GM23338 (cell line): Measurements from ENCODE around the gene UGT1A1. TPM values are rescaled to one million over a fixed set of nuclear protein-coding genes. Genes with fewer than 3 reads are reported as not detected.

ENCODE experiments used
- ATAC-seq: fragments of 200-7000 bp; cut with Tn5 transposase; 3 replicates; pipeline ENCODE4 v1.9.1; 2020
- DNase-seq: peaks from one replicate; pipeline ENCODE4 v3.0.0-alpha.2; 2015; ENCODE audit warnings: low spot score
- H2AFZ ChIP-seq: fragments of 200-600 bp; sonication (generic); 2 replicates; pipeline ENCODE4 v1.8.0; 2016; ENCODE audit warnings: antibody characterized with exemption, mild to moderate bottlenecking, moderate library complexity
- H3F3A ChIP-seq: fragments of 200-600 bp; sonication (generic); replicated peaks from 2 replicates; pipeline ENCODE4 v1.8.0; 2017; ENCODE audit warnings: antibody characterized with exemption, mixed run types, low read depth
- H3K27ac ChIP-seq: fragments of 200-600 bp; sonication (generic); 2 replicates; pipeline ENCODE4 v1.6.1; 2016; ENCODE audit warnings: low read depth
- H3K27me3 ChIP-seq: fragments of 200-600 bp; sonication (generic); 2 replicates; pipeline ENCODE4 v1.8.0; 2016; ENCODE audit warnings: mild to moderate bottlenecking, mixed run types, moderate library complexity; ENCODE audit not compliant: insufficient read depth
- H3K36me3 ChIP-seq: fragments of 200-600 bp; sonication (generic); 2 replicates; pipeline ENCODE4 v1.8.0; 2016; ENCODE audit warnings: mild to moderate bottlenecking; ENCODE audit not compliant: insufficient read depth
- H3K4me1 ChIP-seq: fragments of 200-600 bp; sonication (generic); 2 replicates; pipeline ENCODE4 v1.8.0; 2016; ENCODE audit warnings: mild to moderate bottlenecking, moderate library complexity; ENCODE audit not compliant: insufficient read depth
- H3K4me2 ChIP-seq: fragments of 200-600 bp; sonication (generic); 2 replicates; pipeline ENCODE4 v1.7.1; 2017; ENCODE audit warnings: mixed run types
- H3K4me3 ChIP-seq: fragments of 200-600 bp; sonication (generic); 2 replicates; pipeline ENCODE4 v1.6.1; 2016; ENCODE audit warnings: mixed run types
- H3K79me2 ChIP-seq: fragments of 200-600 bp; sonication (generic); replicated peaks from 2 replicates; pipeline ENCODE4 v1.8.0; 2017; ENCODE audit warnings: mild to moderate bottlenecking; ENCODE audit not compliant: insufficient read depth
- H3K9me2 ChIP-seq: fragments of 200-600 bp; sonication (generic); 2 replicates; pipeline ENCODE4 v1.8.0; 2017; ENCODE audit not compliant: insufficient read depth
- H4K20me1 ChIP-seq: fragments of 200-600 bp; sonication (generic); replicated peaks from 2 replicates; pipeline ENCODE4 v1.8.0; 2017; ENCODE audit warnings: mild to moderate bottlenecking; ENCODE audit not compliant: insufficient read depth
- H3K27ac Mint-ChIP-seq: 2 replicates; pipeline ENCODE4 v1.8.0; 2020; ENCODE audit warnings: inconsistent platforms, mild to moderate bottlenecking, moderate library complexity, mixed read lengths
- H3K27me3 Mint-ChIP-seq: 3 replicates; pipeline ENCODE4 v1.8.0; 2022; ENCODE audit warnings: low read depth, mild to moderate bottlenecking, moderate library complexity, mixed read lengths, inconsistent platforms; ENCODE audit not compliant: insufficient read depth, poor library complexity
- H3K36me3 Mint-ChIP-seq: 3 replicates; pipeline ENCODE4 v1.8.0; 2021; ENCODE audit warnings: low read depth, mild to moderate bottlenecking, inconsistent platforms, moderate library complexity, mixed read lengths
- H3K4me1 Mint-ChIP-seq: 3 replicates; pipeline ENCODE4 v1.8.0; 2020; ENCODE audit warnings: mild to moderate bottlenecking, inconsistent platforms, mixed read lengths
- H3K4me3 Mint-ChIP-seq: 3 replicates; pipeline ENCODE4 v1.8.0; 2021; ENCODE audit warnings: moderate library complexity, mild to moderate bottlenecking, inconsistent platforms, mixed read lengths
- H3K9me3 Mint-ChIP-seq: 3 replicates; pipeline ENCODE4 v1.8.0; 2020; ENCODE audit warnings: moderate library complexity, mild to moderate bottlenecking, inconsistent platforms, mixed read lengths
- CREB1 ChIP-seq: fragments of 250-450 bp; sonication (Bioruptor Pico); IDR thresholded peaks from 2 replicates; pipeline ENCODE4 v1.5.0; 2020; ENCODE audit warnings: low read depth, mild to moderate bottlenecking, moderate library complexity
- CTCF ChIP-seq, 2 experiments: fragments of 200-600 bp in 1 of 2; sonication (generic) in 1 of 2; conservative IDR thresholded peaks; 2 replicates each; pipeline versions ENCODE4 v1.5.1 to v1.6.1; 2016 to 2017; ENCODE audit warnings: antibody characterized with exemption in 2 of 2, low read depth in 2 of 2, mild to moderate bottlenecking in 2 of 2, moderate library complexity in 1 of 2
- ETS1 ChIP-seq: IDR thresholded peaks from 2 replicates; pipeline ENCODE4 v1.6.1; 2016; ENCODE audit warnings: antibody characterized with exemption
- EZH2 ChIP-seq: fragments of 200-600 bp; sonication (generic); IDR thresholded peaks from one replicate; pipeline ENCODE4 v1.8.0; 2017; ENCODE audit warnings: antibody characterized with exemption, mild to moderate bottlenecking, low read depth; ENCODE audit not compliant: unreplicated experiment
- EZH2phosphoT487 ChIP-seq: fragments of 200-600 bp; sonication (generic); IDR thresholded peaks from one replicate; pipeline ENCODE4 v1.8.1; 2018; ENCODE audit warnings: antibody characterized with exemption; ENCODE audit not compliant: unreplicated experiment
- JUNB ChIP-seq: IDR thresholded peaks from one replicate; pipeline ENCODE4 v1.6.1; 2016; ENCODE audit warnings: antibody characterized with exemption; ENCODE audit not compliant: unreplicated experiment
- NANOG ChIP-seq: IDR thresholded peaks from 2 replicates; pipeline ENCODE4 v1.6.1; 2016; ENCODE audit warnings: antibody characterized with exemption, borderline replicate concordance
- POLR2AphosphoS5 ChIP-seq: IDR thresholded peaks from 2 replicates; pipeline ENCODE4 v1.6.1; 2016; ENCODE audit warnings: antibody characterized with exemption, low read depth
- STAT1 ChIP-seq: IDR thresholded peaks from one replicate; pipeline ENCODE4 v1.6.1; 2016; ENCODE audit warnings: antibody characterized with exemption; ENCODE audit not compliant: unreplicated experiment
- ZNF114 ChIP-seq: fragments of 250-450 bp; sonication (Bioruptor Pico); IDR thresholded peaks from 2 replicates; pipeline ENCODE4 v1.5.0; 2020; ENCODE audit warnings: mild to moderate bottlenecking, moderate library complexity
- ZNF331 ChIP-seq: fragments of 250-450 bp; sonication (Bioruptor Pico); IDR thresholded peaks from 2 replicates; pipeline ENCODE4 v1.5.0; 2020; ENCODE audit warnings: low read depth, mild to moderate bottlenecking, moderate library complexity
- ZNF462 ChIP-seq: fragments of 250-450 bp; sonication (Bioruptor Pico); IDR thresholded peaks from 2 replicates; pipeline ENCODE4 v1.5.0; 2020; ENCODE audit warnings: mild to moderate bottlenecking, moderate library complexity
- polyA plus RNA-seq: library from polyadenylated mRNA; unstranded; fragments of >200 nt; fragmentation: Nextera tagmentation; extraction: Ambion mirVana; gene quantifications from 2 replicates; pipeline ENCODE4 v1.2.1, GENCODE V29; 2016
- total RNA-seq: library from RNA; depleted of rRNA; stranded (reverse); fragments of >200 nt; shearing (Covaris generic); gene quantifications from 2 replicates; pipeline ENCODE4 v1.2.3, GENCODE V29; 2014
- TF ChIP-seq, protein P1 (sequence below): IDR thresholded peaks from one replicate; pipeline ENCODE4 v1.6.1; 2018; ENCODE audit warnings: antibody characterized with exemption; ENCODE audit not compliant: unreplicated experiment

Gene UGT1A1
- total and polyA plus RNA-seq, 2 experiments from 2014 or later, result not detected

DNA sequence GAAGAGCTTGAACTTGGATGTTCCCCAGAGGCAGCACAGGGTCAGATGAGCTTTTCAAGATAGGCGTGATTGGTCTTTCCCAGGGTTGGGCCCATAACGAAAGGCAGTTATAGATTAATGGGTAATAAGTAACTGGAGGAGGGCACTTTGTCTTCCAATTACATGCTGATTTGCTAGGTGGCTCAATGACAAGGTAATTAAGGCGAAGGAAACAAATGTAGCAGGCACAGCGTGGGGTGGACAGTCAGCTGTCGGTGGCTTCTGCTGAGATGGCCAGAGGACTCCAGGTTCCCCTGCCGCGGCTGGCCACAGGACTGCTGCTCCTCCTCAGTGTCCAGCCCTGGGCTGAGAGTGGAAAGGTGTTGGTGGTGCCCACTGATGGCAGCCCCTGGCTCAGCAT, 41.5 kb upstream of the UGT1A1 start, which contains the start of gene UGT1A4:
TSS of gene UGT1A4 (plus strand) at position 185 of the 400 bp plus-strand sequence. CDS start at position 270, 85 bp downstream.
- H3K36me3 ChIP-seq, result no peaks in the 10 kb centered on the region
- H3K4me1 ChIP-seq, result no peaks in the 10 kb centered on the region
- Mint-ChIP-seq H3K36me3 (peaks cover 3% of the 10 kb centered on the region; the same call in 1 of the 3 replicates), H3K4me3 (no peak within 1 kb of the TSS), H3K27me3 (peaks cover 7% of the 10 kb centered on the region), H3K4me1 (no peaks in the 10 kb centered on the region), H3K27ac (no peak within 1 kb of the TSS), H3K9me3 (peaks cover 18% of the 10 kb centered on the region)
- TF ChIP-seq, protein P1, sequence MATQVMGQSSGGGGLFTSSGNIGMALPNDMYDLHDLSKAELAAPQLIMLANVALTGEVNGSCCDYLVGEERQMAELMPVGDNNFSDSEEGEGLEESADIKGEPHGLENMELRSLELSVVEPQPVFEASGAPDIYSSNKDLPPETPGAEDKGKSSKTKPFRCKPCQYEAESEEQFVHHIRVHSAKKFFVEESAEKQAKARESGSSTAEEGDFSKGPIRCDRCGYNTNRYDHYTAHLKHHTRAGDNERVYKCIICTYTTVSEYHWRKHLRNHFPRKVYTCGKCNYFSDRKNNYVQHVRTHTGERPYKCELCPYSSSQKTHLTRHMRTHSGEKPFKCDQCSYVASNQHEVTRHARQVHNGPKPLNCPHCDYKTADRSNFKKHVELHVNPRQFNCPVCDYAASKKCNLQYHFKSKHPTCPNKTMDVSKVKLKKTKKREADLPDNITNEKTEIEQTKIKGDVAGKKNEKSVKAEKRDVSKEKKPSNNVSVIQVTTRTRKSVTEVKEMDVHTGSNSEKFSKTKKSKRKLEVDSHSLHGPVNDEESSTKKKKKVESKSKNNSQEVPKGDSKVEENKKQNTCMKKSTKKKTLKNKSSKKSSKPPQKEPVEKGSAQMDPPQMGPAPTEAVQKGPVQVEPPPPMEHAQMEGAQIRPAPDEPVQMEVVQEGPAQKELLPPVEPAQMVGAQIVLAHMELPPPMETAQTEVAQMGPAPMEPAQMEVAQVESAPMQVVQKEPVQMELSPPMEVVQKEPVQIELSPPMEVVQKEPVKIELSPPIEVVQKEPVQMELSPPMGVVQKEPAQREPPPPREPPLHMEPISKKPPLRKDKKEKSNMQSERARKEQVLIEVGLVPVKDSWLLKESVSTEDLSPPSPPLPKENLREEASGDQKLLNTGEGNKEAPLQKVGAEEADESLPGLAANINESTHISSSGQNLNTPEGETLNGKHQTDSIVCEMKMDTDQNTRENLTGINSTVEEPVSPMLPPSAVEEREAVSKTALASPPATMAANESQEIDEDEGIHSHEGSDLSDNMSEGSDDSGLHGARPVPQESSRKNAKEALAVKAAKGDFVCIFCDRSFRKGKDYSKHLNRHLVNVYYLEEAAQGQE, result no peak
- no peak for TF ChIP-seq NANOG
- no peak for TF ChIP-seq CTCF (conservative IDR thresholded peaks at IDR 0.05; ENCODE audit: low read depth in 2 of 2)
- TF ChIP-seq CREB1 (CRISPR knock-in tag), result no peak
- TF ChIP-seq ZNF331 (CRISPR knock-in tag), result no peak
- TF ChIP-seq ETS1, result no peak
- TF ChIP-seq EZH2phosphoT487, result no peak
- no peak for TF ChIP-seq POLR2AphosphoS5
- no peak for TF ChIP-seq ZNF114 (CRISPR knock-in tag)
- TF ChIP-seq ZNF462 (CRISPR knock-in tag), result no peak
- TF ChIP-seq EZH2, result no peak
- TF ChIP-seq JUNB, result no peak
- TF ChIP-seq STAT1, result no peak
- no peaks in the 10 kb centered on the region for H3K9me2 ChIP-seq
- no peak within 1 kb of the TSS for H2AFZ ChIP-seq
- DNase-seq (no peak), ATAC-seq (no peak)
- H3K27me3 ChIP-seq, result no peaks in the 10 kb centered on the region
- H3K4me2 ChIP-seq, result no peak within 1 kb of the TSS
- no peaks in the 10 kb centered on the region for H3F3A ChIP-seq
- H3K79me2 ChIP-seq, result no peaks in the 10 kb centered on the region
- H4K20me1 ChIP-seq, result no peaks in the 10 kb centered on the region
- H3K4me3 ChIP-seq, result no peak within 1 kb of the TSS
- H3K27ac ChIP-seq, result no peak within 1 kb of the TSS
